Measurements from ENCODE around the gene CXCR3. TPM values are rescaled to one million over a fixed set of nuclear protein-coding genes. Genes with fewer than 3 reads are reported as not detected.
"Not testable (repeated sequence)": the region's sequence is repeated elsewhere in the genome, so short reads cannot be mapped to it uniquely, and the experiment has no call there.

The CXCR3 gene
- total RNA-seq, 1 donor: 4.1 TPM

DNA sequence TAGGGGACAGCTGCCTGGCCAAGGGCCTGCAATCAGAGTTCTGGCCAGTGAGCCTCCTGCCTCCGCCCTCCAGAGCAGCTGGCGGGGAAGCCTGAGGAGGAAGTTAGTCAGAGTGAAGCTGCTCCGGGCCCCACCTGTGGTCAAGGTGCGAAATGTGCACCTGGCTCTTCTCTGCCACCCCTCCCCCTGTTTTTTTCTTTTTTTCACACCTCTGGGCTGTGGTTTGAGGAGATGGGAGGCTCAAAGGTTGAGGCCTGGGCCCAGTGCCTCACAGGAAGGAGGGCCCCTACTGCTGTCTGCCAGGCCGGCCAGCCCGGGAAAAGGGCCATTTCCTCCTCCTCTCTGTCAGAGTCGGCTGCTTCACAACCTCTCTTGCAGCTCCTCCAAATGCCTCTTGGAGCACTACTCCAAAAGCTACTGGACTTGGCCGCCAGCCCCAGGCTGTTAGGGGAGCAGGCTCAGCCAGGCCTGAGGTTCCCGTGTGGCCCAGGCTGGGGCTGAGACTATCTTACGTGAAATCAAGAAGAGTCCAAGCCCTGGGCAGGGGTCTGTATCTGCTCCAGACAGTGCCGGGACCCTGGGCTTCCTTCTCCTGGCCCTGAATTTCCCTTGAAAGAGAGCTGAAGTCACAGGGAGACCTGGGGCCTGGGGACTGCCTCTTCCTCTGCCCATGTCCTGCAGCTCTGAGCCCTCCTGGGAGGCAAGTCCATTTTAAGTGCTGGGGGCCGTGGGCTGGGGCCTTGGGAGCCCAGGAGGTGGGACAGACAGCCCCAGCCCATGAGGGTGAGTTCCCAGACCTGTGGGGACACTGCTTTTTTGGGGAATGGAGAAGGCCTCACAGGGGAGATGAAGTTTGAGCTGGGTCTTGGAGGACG lies 4.5 kb upstream of the CXCR3 start:
- Histone ChIP-seq H3K4me1 (ENCODE audit: insufficient read depth, low read length) (peaks cover 36% of the 10 kb centered on the region), H3K27me3 (ENCODE audit: insufficient read depth, low read length) (no peaks in the 10 kb centered on the region), H3K4me3 (ENCODE audit: low read length) (no peak overlapping the region), H3K9me3 (ENCODE audit: low read depth, low read length) (no peaks in the 10 kb centered on the region)

DNA sequence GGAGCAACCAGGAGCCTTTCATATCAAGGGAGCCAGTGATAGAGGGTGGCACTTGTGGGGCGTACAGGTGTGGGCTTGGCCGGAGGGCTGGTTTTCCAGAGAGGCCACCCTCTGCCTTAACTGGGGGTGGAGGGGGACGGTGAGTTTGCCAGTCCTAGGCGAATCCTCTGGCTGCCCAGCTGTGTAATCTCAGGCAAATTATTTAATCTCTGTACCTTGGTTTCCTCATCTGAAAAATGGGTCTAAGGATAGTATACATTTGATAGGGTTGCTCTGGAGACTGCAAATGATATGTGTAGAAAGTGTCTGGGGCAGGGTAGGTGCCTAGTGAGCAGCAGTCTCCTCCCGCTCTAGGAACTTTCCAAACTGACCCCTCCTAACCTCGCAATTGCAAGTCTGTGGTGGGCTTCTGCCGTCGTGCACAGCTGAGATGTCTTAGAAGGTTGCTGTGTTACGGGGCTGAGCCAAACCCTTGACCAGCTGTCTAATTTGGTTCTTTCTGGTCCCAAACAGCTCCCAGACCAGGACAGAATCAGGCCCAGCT lies 3.8 kb upstream of the CXCR3 start:
- H3K4me3 ChIP-seq (ENCODE audit: low read length): no peak overlapping the region
- H3K4me1 ChIP-seq (ENCODE audit: insufficient read depth, low read length): peaks cover 41% of the 10 kb centered on the region
- H3K9me3 ChIP-seq (ENCODE audit: low read depth, low read length): no peaks in the 10 kb centered on the region
- no peaks in the 10 kb centered on the region for H3K27me3 ChIP-seq (ENCODE audit: insufficient read depth, low read length)

DNA sequence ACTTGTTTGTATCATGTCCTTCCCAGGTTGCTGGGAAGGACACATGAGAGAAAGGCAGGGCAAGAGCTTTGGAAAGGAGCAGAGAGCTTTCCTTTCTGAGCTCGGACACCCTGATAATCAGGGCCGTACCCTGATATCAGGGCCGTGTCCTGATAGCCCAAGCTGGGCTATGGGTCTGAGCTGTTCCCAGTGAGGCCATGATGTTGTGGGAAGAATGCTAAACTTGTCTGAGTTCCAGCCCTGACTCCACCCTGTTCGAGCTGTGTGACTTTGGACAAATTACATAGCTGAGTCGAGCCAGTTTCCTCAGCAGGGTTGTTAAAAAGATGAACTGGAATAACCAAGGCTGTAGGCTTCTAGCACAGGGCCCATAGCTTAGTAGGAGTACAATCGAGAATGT lies 3.3 kb upstream of the CXCR3 start:
- H3K27me3 ChIP-seq (ENCODE audit: insufficient read depth, low read length): no peaks in the 10 kb centered on the region
- peaks cover 41% of the 10 kb centered on the region for H3K4me1 ChIP-seq (ENCODE audit: insufficient read depth, low read length)
- H3K9me3 ChIP-seq (ENCODE audit: low read depth, low read length): no peaks in the 10 kb centered on the region
- H3K4me3 ChIP-seq (ENCODE audit: low read length): no peak overlapping the region

DNA sequence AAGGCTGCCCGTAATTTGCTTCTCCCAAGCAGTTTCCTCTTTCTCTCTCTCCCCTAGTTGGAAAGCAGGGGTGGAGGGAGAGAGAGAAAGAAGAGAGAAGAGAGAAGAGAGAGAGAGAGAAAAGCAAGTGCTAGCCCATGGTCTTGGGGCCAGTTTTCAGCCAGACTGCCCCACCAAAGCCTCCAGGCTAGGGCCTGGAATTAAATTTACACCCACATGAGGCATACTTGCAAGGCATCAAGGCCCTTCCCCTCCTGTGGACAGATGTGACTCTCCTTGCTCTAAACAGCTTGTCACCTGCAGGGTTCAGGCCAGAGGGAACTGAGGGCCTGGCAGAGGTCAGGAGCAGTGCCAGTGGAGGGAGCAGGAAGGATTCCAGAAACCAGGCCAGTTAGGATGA lies 1.7 kb upstream of the CXCR3 start:
- H3K4me3 ChIP-seq (ENCODE audit: low read length): no peak overlapping the region
- H3K27me3 ChIP-seq (ENCODE audit: insufficient read depth, low read length): no peaks in the 10 kb centered on the region
- H3K4me1 ChIP-seq (ENCODE audit: insufficient read depth, low read length): peaks cover 41% of the 10 kb centered on the region
- no peaks in the 10 kb centered on the region for H3K9me3 ChIP-seq (ENCODE audit: low read depth, low read length)

DNA sequence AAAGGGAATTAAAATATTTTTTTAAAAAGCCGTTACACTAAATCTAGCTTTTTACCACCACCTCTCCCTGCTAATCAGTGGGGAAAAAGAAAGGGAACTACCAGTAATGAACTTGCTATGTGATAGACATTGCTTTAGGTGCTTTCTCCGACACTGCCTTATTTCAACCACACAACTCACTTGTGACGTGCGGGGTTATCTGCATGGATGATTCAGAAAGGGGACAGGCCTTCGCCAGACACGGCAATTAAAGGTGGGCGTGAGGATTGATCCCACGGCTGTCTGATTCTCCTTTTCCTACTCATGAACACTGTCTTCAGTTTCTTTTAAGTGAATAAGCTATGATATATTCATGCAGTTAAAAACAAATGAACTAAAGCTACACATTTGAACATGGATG lies 882 bp upstream of the CXCR3 start:
- Histone ChIP-seq H3K4me3 (ENCODE audit: low read length) (no peak overlapping the region), H3K4me1 (ENCODE audit: insufficient read depth, low read length) (peaks cover 41% of the 10 kb centered on the region), H3K9me3 (ENCODE audit: low read depth, low read length) (no peaks in the 10 kb centered on the region), H3K27me3 (ENCODE audit: insufficient read depth, low read length) (no peaks in the 10 kb centered on the region)

DNA sequence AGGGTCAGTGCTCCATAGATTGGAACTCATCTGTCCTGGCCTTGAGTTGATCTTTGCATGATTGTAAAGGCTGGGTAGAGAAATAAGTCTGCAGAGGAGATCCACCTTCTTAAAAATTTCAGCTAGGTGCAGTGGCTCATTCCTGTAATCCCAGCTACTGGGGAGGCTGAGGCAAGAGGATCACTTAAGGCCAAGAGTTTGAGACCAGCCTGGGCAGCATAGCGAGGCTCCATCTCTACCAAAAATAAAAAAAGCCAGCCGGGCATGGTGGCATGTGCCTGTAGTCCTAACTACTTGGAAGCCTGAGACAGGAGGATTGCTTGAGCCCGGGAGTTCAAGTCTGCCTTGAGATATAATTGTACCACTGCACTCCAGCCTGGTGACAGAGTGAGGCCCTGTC lies 476 bp upstream of the CXCR3 start:
- Histone ChIP-seq H3K27me3 (ENCODE audit: insufficient read depth, low read length) (no peaks in the 10 kb centered on the region), H3K4me1 (ENCODE audit: insufficient read depth, low read length) (peaks cover 39% of the 10 kb centered on the region), H3K4me3 (ENCODE audit: low read length) (no peak overlapping the region)

DNA sequence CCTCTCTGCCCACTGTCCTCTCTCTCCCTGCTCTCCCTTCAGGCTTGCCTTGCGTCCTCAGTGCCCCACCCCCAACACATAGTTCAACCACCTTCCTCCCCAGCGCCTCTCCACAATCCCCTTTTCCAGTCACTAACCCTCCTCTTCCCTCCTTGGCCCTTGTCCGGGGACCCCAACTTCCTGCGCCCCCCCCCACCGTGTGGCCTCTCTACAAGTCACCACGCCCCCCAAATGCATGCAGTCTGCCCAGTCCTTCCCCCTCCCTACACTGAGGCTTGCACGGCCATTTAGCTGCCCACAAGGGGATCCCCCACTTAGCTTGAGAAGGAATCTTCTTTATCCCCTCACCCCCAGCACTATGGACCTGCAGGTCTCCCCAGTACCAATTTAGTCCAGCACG lies 569 bp downstream of the CXCR3 start:
- Histone ChIP-seq H3K4me3 (ENCODE audit: low read length) (peak overlapping the region; percentile 23), H3K9me3 (ENCODE audit: low read depth, low read length) (no peaks in the 10 kb centered on the region), H3K4me1 (ENCODE audit: insufficient read depth, low read length) (peaks cover 29% of the 10 kb centered on the region), H3K27me3 (ENCODE audit: insufficient read depth, low read length) (no peaks in the 10 kb centered on the region)

More for the DNA sequence above, 476 bp upstream of the CXCR3 start:
- H3K9me3 ChIP-seq (ENCODE audit: low read depth, low read length): no peaks in the 10 kb centered on the region

DNA sequence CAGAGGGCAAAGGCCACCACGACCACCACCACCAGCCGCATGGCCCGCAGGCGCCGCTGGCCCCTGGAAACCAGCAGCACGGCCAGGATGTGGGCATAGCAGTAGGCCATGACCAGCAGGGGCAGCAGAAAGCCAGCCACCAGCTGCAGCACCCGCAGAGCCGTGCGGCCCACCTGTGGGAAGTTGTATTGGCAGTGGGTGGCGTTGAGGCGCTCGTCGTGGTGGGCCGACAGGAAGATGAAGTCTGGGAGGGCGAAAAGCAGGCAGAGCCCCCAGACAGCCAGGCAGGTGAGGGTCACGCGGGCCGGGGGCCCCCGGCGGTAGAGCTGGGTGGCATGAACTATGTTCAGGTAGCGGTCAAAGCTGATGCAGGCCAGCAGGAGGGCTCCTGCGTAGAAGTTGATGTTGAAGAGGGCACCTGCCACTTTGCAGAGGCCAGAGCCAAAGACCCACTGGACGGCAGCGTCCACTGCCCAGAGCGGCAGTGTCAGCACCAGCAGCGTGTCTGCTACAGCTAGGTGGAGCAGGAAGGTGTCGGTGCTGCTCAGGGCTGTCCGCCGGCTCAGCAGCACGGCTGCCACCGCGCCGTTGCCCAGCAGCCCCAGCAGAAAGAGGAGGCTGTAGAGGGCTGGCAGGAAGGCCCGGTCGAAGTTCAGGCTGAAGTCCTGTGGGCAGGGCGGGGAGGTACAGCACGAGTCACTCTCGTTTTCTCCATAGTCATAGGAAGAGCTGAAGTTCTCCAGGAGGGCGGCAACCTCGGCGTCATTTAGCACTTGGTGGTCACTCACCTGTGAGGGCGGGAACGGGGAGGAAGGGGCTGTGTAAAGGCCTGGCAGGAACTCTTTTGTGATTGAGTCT lies 1.4 kb downstream of the CXCR3 start:
- Histone ChIP-seq H3K4me3 (ENCODE audit: low read length) (peak overlapping the region; percentile 23), H3K9me3 (ENCODE audit: low read depth, low read length) (no peaks in the 10 kb centered on the region), H3K4me1 (ENCODE audit: insufficient read depth, low read length) (peaks cover 26% of the 10 kb centered on the region), H3K27me3 (ENCODE audit: insufficient read depth, low read length) (no peaks in the 10 kb centered on the region)

DNA sequence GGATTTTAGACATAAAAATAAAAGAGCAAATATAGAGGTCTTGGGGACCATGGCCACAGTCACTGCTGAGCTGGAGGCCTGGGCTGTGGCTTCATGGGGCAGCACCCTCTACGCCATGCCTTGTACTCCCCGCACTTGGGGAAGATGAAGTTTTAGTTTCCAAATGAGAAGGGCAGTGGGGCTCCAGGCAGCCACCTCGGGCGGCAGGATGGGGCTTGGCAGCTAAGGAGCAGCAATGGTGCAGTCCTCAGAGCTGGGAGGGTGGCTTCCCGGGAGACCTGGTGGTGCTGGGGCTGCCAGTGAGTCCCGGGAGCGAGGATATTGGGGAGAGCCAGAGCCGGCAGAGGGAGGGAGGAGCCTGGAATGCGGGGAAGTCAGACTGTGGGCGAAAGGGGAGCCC lies 2.4 kb downstream of the CXCR3 start:
- Histone ChIP-seq H3K27me3 (ENCODE audit: insufficient read depth, low read length) (no peaks in the 10 kb centered on the region), H3K4me1 (ENCODE audit: insufficient read depth, low read length) (peaks cover 26% of the 10 kb centered on the region), H3K4me3 (ENCODE audit: low read length) (no peak overlapping the region)

DNA sequence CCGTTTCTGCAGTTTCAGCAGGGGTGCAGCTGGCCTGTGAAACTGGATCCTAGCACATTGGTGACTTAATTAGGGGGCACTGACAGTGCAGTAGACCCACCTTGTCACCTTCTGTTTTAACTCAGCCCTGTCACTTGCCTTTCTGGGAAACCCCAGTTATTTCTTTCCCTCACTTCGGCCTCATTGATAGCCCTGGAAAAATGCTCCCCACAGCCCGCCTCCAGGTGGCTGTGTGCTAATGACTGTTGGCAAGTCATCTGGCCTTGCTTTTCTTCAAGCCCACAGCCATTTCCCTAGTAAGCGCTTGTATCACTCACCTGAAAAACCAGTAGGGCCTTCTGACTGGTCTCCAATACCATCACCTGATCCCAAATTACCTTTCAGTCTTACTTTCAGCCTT lies 3.3 kb downstream of the CXCR3 start:
- no peak overlapping the region for H3K4me3 ChIP-seq (ENCODE audit: low read length)
- H3K27me3 ChIP-seq (ENCODE audit: insufficient read depth, low read length): no peaks in the 10 kb centered on the region
- H3K9me3 ChIP-seq (ENCODE audit: low read depth, low read length): no peaks in the 10 kb centered on the region
- H3K4me1 ChIP-seq (ENCODE audit: insufficient read depth, low read length): peaks cover 24% of the 10 kb centered on the region

More for the DNA sequence above, 2.4 kb downstream of the CXCR3 start:
- H3K9me3 ChIP-seq (ENCODE audit: low read depth, low read length): no peaks in the 10 kb centered on the region

DNA sequence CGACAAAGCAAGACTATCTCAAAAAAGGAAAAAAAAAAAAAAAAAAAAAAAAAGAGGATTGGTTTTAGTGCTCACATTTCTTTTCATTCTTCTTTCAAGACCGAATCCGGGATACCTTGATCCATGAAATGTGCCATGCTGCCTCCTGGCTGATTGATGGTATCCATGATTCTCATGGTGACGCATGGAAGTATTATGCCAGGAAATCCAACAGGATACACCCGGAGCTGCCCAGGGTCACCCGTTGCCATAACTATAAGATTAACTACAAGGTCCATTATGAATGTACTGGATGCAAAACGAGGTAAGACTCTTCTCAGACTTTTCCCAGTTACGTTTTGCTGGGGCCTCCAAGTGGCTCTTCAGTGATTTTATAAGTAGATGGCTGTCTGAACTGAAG lies 6.1 kb downstream of the CXCR3 start:
- Histone ChIP-seq H3K4me1 (ENCODE audit: insufficient read depth, low read length) (peaks cover 9% of the 10 kb centered on the region), H3K4me3 (ENCODE audit: low read length) (no peak overlapping the region), H3K27me3 (ENCODE audit: insufficient read depth, low read length) (no peaks in the 10 kb centered on the region), H3K9me3 (ENCODE audit: low read depth, low read length) (no peaks in the 10 kb centered on the region)

DNA sequence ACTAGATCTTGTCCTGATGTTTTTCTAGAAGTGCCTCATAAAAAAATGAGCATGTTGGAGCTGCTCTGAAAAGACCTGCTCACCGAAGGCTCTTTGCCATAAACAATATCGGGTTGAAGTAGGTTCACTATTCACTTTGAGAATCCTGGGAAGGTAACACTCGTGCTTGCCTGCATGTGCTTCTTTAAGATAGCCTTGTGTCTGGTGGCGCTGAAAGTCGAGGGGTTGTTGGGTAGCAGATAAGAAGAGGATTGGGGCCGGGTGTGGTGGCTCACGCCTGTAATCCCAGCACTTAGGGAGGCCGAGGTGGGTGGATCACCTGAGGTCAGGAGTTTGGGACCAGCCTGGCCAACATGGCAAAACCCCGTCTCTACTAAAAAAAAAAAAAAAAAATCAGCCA lies 6.6 kb downstream of the CXCR3 start:
- peaks cover 14% of the 10 kb centered on the region for H3K4me1 ChIP-seq (ENCODE audit: insufficient read depth, low read length)
- H3K9me3 ChIP-seq (ENCODE audit: low read depth, low read length); H3K27me3 ChIP-seq (ENCODE audit: insufficient read depth, low read length); H3K4me3 ChIP-seq (ENCODE audit: low read length): not testable (repeated sequence)

DNA sequence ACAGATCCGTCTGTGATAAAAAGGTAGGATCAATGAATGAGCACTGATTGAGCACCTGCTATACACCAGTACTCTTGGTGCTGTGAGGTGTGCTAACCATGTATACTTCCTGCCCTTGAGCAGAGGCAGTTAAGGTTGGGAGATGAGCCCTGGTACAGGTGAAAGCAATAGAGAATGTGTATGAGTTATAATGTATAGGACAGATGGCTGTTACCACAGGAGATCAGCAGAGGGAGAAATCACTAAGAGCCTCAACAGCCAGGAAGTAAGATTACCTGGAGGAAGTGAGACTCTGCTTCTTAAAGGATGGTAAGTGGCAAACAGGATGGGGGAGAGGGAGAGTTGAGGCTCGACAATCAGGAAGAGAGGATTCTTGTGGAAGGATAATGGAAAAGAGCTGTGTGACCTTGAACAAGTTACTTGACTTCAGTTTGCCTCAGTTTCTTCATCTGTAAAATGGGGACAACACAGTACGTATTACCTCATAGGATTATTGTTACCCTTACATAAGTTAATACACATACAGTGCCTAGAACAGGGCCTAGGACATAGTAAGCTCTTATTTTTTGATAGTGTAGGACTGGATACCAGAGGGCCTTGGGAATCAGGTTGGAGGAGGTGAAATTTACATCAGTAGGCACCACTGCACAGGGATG lies 9.1 kb downstream of the CXCR3 start:
- Histone ChIP-seq H3K27me3 (ENCODE audit: insufficient read depth, low read length) (no peaks in the 10 kb centered on the region), H3K9me3 (ENCODE audit: low read depth, low read length) (no peaks in the 10 kb centered on the region), H3K4me1 (ENCODE audit: insufficient read depth, low read length) (peaks cover 18% of the 10 kb centered on the region), H3K4me3 (ENCODE audit: low read length) (no peak overlapping the region)

DNA sequence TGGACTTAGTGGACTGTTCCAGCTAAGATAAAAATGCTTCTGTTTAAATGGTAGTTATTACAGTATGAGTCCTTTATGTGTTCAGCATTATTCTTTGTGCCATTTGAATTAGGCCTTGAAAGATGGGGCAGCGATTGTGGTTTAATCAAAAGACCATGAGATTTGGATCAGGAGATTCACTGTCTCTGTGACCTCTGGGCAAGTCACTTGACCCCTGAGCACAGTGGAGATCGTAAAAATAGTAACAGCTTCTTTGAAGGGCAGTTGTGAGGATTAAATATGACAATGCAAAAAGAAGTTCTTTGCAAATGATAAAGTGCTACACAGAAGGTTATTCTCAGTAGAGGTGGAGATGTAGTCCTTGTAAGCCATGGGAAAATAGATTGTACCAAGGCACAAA lies 10.8 kb downstream of the CXCR3 start:
- Histone ChIP-seq H3K27me3 (ENCODE audit: insufficient read depth, low read length) (no peaks in the 10 kb centered on the region), H3K4me1 (ENCODE audit: insufficient read depth, low read length) (peaks cover 18% of the 10 kb centered on the region), H3K9me3 (ENCODE audit: low read depth, low read length) (no peaks in the 10 kb centered on the region), H3K4me3 (ENCODE audit: low read length) (no peak overlapping the region)

All from mononuclear cell (primary cell).